GM21717 (cell line): Measurements from ENCODE around the gene AIMP1.
A peak's percentile ranks its signal among the peaks of the same experiment; 100 is the strongest.
"Not testable (repeated sequence)": the region's sequence is repeated elsewhere in the genome, so short reads cannot be mapped to it uniquely, and the experiment has no call there.

Experiments used
- ATAC-seq: cut with Tn5 transposase; IDR thresholded peaks from one replicate; pipeline ENCODE4 v1.9.1; 2021; ENCODE audit warnings: mild to moderate bottlenecking, moderate library complexity; ENCODE audit not compliant: unreplicated experiment

The AIMP1 gene

GRCh38 chr4:106312377-106312776, 4.0 kb upstream of the AIMP1 start:
- ATAC-seq, result no peak

- no peak for ATAC-seq
Measured at GRCh38 chr4:106312997-106313522, 3.3 kb upstream of the AIMP1 start.

- no peak for ATAC-seq
Measured at GRCh38 chr4:106314960-106315359, 1.4 kb upstream of the AIMP1 start.

- peak; percentile 26 for ATAC-seq
Measured at GRCh38 chr4:106315476-106315967, 828 bp upstream of the AIMP1 start.

GRCh38 chr4:106316773-106317409, 541 bp downstream of the AIMP1 start:
- peak; percentile 4 for ATAC-seq

- no peak for ATAC-seq
Measured at GRCh38 chr4:106317815-106318214, 1.5 kb downstream of the AIMP1 start.

- no peak for ATAC-seq
Measured at GRCh38 chr4:106318511-106318910, 2.2 kb downstream of the AIMP1 start.

- ATAC-seq, result no peak
Measured at GRCh38 chr4:106320235-106320634, 3.9 kb downstream of the AIMP1 start.

GRCh38 chr4:106321168-106321567, 4.8 kb downstream of the AIMP1 start:
- not testable (repeated sequence) for ATAC-seq

GRCh38 chr4:106321814-106322213, 5.5 kb downstream of the AIMP1 start:
- ATAC-seq, result not testable (repeated sequence)

- ATAC-seq, result no peak
Measured at GRCh38 chr4:106323119-106323518, 6.8 kb downstream of the AIMP1 start.

- ATAC-seq, result no peak
Measured at GRCh38 chr4:106325800-106326199, 9.4 kb downstream of the AIMP1 start.

GRCh38 chr4:106329041-106329618, 12.8 kb downstream of the AIMP1 start:
- ATAC-seq, result peak; percentile 89

- no peak for ATAC-seq
Measured at GRCh38 chr4:106333186-106333585, 16.8 kb downstream of the AIMP1 start.

- ATAC-seq, result no peak
Measured at GRCh38 chr4:106334741-106335470, 18.6 kb downstream of the AIMP1 start.

- no peak for ATAC-seq
Measured at GRCh38 chr4:106336618-106337017, 20.3 kb downstream of the AIMP1 start.

- ATAC-seq, result no peak
Measured at GRCh38 chr4:106337916-106338315, 21.6 kb downstream of the AIMP1 start.

- no peak for ATAC-seq
Measured at GRCh38 chr4:106338671-106339070, 22.3 kb downstream of the AIMP1 start.

GRCh38 chr4:106339431-106339830, 23.1 kb downstream of the AIMP1 start:
- no peak for ATAC-seq

- ATAC-seq, result no peak
Measured at GRCh38 chr4:106340774-106341173, 24.4 kb downstream of the AIMP1 start.

- no peak for ATAC-seq
Measured at GRCh38 chr4:106343865-106344646, 27.7 kb downstream of the AIMP1 start.
